ENCODE data around the gene AHRR. TPM values are rescaled to one million over a fixed set of nuclear protein-coding genes. Genes with fewer than 3 reads are reported as not detected.

AHRR gene
- total RNA-seq, 1 donor from 2014 or later: 2.0 TPM

GRCh38 chr5:454936-455335 lies 133.4 kb downstream of the AHRR start:
- no peak overlapping the region for H3K27ac Mint-ChIP-seq (ENCODE audit: unreplicated experiment)
- no peaks in the 10 kb centered on the region for H3K4me1 Mint-ChIP-seq (ENCODE audit: low read depth, unreplicated experiment)
- no peak overlapping the region for H3K4me3 Mint-ChIP-seq (ENCODE audit: unreplicated experiment)
- peaks cover 48% of the 10 kb centered on the region for H3K36me3 Mint-ChIP-seq (ENCODE audit: unreplicated experiment)
- TF ChIP-seq CTCF (IDR thresholded peaks at IDR 0.05; ENCODE audit: partially characterized antibody, unreplicated experiment): no peak
- H3K9me3 Mint-ChIP-seq (ENCODE audit: unreplicated experiment): peaks cover 8% of the 10 kb centered on the region
- peak; percentile 5 for DNase-seq
- peaks cover 5% of the 10 kb centered on the region for H3K27me3 Mint-ChIP-seq (ENCODE audit: unreplicated experiment)

DNA sequence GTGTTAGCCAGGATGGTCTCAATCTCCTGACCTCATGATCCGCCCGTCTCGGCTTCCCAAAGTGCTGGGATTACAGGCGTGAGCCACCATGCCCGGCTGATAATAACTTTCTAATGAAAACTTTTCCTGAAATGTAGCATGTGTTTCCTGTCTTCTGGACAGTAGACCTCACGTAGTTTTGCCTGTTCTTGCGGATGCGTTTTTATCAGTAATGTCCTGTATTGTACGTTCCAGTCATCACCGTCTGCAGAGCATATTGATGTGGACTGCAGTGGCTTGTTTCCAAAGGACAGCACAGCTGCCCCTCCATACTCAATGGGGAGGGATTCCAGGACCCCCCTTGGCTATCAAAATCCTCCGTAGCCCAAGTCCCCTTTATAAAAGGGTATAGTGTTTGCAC lies 134.3 kb downstream of the AHRR start:
- TF ChIP-seq CTCF (IDR thresholded peaks at IDR 0.05; ENCODE audit: partially characterized antibody, unreplicated experiment): no peak
- Mint-ChIP-seq H3K4me1 (ENCODE audit: low read depth, unreplicated experiment) (no peaks in the 10 kb centered on the region), H3K27ac (ENCODE audit: unreplicated experiment) (no peak overlapping the region), H3K9me3 (ENCODE audit: unreplicated experiment) (peaks cover 8% of the 10 kb centered on the region), H3K36me3 (ENCODE audit: unreplicated experiment) (peaks cover 43% of the 10 kb centered on the region), H3K27me3 (ENCODE audit: unreplicated experiment) (peaks cover 5% of the 10 kb centered on the region), H3K4me3 (ENCODE audit: unreplicated experiment) (no peak overlapping the region)
- DNase-seq: no peak

- H3K27ac Mint-ChIP-seq (ENCODE audit: unreplicated experiment): no peak overlapping the region
- H3K4me1 Mint-ChIP-seq (ENCODE audit: low read depth, unreplicated experiment): no peaks in the 10 kb centered on the region
Observed at GRCh38 chr5:456351-457194, 135.1 kb downstream of the AHRR start.

GRCh38 chr5:457195-457961 lies 135.9 kb downstream of the AHRR start:
- Mint-ChIP-seq H3K9me3 (ENCODE audit: unreplicated experiment) (no peaks in the 10 kb centered on the region), H3K4me1 (ENCODE audit: low read depth, unreplicated experiment) (no peaks in the 10 kb centered on the region), H3K27me3 (ENCODE audit: unreplicated experiment) (peaks cover 5% of the 10 kb centered on the region), H3K4me3 (ENCODE audit: unreplicated experiment) (no peak overlapping the region), H3K36me3 (ENCODE audit: unreplicated experiment) (peaks cover 28% of the 10 kb centered on the region), H3K27ac (ENCODE audit: unreplicated experiment) (no peak overlapping the region)
- TF ChIP-seq CTCF (IDR thresholded peaks at IDR 0.05; ENCODE audit: partially characterized antibody, unreplicated experiment): no peak
- DNase-seq: peak; percentile 10

More at GRCh38 chr5:456351-457194, 135.1 kb downstream of the AHRR start:
- H3K9me3 Mint-ChIP-seq (ENCODE audit: unreplicated experiment): peaks cover 6% of the 10 kb centered on the region
- peak; percentile 10 for DNase-seq
- no peak overlapping the region for H3K4me3 Mint-ChIP-seq (ENCODE audit: unreplicated experiment)
- peaks cover 36% of the 10 kb centered on the region for H3K36me3 Mint-ChIP-seq (ENCODE audit: unreplicated experiment)
- TF ChIP-seq CTCF (IDR thresholded peaks at IDR 0.05; ENCODE audit: partially characterized antibody, unreplicated experiment): no peak
- peaks cover 5% of the 10 kb centered on the region for H3K27me3 Mint-ChIP-seq (ENCODE audit: unreplicated experiment)

Measured in glutamatergic neuron (in vitro differentiated cells).